ENCODE measurements around the gene GYS2. TPM values are rescaled to one million over a fixed set of nuclear protein-coding genes. Genes with fewer than 3 reads are reported as not detected.
"Not testable (repeated sequence)": the region's sequence is repeated elsewhere in the genome, so short reads cannot be mapped to it uniquely, and the experiment has no call there.

The GYS2 gene
- 0.27 TPM for total RNA-seq

DNA sequence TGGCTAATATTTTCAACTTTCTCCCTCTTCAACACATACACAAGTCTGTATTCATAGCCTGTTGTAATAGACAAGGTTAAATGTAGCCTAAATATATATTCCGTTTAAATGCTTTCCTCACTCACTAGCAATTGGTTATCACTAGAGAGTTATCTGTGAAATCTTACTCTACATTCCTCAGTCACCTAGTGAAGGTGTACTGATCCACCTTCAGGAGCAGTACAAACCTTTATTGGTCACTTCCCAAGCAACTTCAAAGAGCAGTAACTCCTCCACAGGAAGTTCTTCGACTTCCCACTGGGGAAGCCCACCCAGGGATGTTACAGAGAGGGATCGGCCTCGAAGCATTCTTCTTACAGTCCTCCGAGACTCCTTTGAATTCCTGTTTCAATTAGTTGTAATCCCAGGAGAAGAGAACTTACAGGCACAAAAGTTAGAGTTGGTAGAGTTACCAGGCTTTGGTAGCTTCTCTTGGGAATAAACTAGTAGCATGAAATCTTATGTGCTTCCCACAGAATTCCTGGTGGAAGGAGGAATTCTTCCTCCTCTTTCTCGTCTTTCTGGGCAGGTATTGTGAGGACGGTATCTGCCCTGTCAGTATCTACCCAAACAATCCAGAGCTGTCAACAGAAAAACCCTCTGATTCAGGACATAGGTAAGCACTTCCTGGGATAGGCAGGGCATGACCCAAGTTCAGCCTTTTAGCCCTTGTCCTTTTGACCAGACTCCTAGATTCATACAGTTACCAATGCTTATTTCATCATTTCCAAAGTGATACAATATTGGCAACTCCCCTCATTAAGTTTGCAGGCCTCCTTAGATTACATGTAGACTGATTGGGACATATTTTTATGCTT is at the start of gene GYS2:
TSS of gene GYS2 (minus strand) at position 603 of the 857 bp plus-strand sequence. CDS start at position 348, 255 bp downstream.
- DNase-seq (ENCODE audit: low spot score) (no peak), ATAC-seq (no peak)
- intact Hi-C loops (cut with DNase I) = no loop called here

DNA sequence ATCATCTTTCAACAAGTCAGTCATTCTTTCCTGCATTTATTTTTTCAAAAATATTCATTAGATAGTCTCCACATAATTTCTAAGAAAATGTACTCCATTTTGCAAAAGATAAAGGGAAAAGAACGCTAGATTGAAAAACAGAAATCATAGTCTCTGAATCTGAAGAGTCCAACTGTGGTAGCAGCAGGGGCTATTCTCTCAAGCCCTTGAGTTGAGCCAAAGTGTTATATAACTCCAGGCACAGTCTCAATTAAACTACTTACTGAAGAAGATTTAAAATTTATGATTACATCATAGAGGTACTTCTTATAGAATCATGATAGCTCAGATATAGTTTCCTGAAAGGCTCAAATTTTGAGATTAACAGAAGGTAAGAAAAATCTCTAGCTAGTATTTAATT is 47.2 kb upstream of the GYS2 start:
- intact Hi-C loops (cut with DNase I) = no loop called here
- DNase-seq (ENCODE audit: low spot score) = no peak
- no peak for ATAC-seq

DNA sequence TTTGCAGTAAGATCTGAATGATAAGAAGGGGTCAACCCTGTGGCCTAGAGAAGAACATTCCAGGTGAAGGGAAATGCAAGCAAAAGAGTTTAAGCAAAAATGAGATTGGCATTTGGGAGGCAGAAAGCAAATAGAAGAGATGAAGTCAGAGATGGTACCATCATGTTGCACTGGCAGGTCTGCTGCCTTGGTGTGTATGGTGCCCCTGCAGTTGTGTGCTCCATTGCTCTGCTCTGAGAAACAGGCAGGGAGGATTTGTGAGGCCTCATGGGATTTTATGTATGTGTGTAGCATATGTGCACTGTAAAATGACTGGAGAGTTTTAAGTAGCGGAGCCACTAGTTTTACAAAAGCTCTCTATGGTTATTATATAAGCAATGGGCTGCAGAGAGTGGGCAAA is 46.4 kb upstream of the GYS2 start:
- no peak for DNase-seq (ENCODE audit: low spot score)
- no peak for ATAC-seq
- intact Hi-C loops (cut with DNase I) = no loop called here

DNA sequence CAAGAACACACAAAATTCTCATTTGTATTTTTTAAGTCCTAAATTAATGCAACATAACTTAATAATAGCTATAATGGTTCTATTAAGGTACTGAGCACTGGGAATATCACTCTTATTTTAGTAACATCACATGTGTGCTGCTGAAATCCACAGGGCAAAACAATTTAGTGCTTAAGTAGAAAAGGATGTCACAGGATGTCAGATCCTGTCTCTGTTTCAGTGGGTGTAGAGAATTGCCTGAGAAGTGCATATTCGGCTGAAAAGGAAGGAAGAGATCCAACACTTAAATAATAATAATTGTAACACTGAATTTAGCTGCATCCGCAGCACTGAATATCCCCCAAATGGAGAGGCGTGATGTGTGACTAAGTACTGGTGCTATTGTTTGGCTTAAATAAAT is 44.4 kb upstream of the GYS2 start:
- ATAC-seq (no peak), DNase-seq (ENCODE audit: low spot score) (no peak)
- intact Hi-C loops (cut with DNase I) = no loop called here

DNA sequence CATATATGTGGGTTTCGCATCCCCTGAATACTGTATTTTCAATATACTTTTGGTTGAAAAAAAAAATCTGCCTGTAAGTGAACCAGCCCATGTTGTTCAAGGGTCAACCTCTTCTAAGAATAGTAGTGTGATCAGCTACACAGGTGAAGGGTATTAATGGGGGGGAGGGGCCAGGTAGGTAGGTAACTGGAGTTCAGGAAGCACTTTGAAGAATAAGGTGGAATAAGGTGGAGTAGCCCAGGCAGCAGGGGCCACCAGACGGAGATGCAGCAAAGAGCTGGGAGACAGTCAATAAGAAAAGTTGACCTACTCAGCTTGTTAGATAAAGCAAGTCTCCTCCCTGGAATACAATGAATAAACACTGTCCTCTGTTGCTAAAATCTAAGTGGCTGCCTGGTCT is 43.7 kb upstream of the GYS2 start:
- DNase-seq (ENCODE audit: low spot score) = no peak
- ATAC-seq = no peak
- intact Hi-C loops (cut with DNase I) = no loop called here

DNA sequence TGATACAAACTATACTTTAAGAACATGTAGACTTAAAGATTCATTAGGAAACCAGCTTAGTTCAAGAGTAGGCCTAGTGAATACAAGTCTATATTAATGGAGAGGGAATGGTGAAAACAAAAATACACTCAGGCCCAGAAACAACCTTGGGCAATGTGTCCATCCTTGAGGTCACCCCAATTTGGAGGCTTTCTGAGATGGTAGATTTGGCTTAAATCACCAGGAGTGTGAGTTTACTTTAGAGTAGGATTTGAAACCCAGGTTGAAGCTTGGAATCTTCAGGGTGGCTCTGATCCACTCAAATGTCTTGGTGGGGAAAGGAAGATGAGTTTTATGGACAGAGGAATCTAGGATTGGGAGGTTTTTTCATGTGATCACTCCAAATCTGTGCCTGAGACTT is 42.5 kb upstream of the GYS2 start:
- intact Hi-C loops (cut with DNase I) = no loop called here
- no peak for ATAC-seq
- DNase-seq (ENCODE audit: low spot score) = no peak

DNA sequence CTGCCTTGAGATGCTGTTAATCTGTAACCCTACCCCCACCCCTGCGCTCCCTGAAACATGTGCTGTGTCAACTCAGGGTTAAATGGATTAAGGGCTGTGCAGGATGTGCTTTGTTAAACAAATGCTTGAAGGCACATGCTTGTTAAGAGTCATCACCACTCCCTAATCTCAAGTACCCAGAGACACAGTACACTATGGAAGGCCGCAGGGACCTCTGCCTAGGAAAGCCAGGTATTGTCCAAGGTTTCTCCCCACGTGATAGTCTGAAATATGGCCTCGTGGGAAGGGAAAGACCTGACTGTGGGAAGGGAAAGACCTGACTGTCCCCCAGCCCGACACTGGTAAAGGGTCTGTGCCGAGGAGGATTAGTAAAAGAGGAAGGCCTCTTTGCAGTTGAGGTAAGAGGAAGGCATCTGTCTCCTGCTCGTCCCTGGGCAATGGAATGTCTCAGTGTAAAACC is 40.4 kb upstream of the GYS2 start:
- DNase-seq (ENCODE audit: low spot score); intact Hi-C loops (cut with DNase I); ATAC-seq: not testable (repeated sequence)

DNA sequence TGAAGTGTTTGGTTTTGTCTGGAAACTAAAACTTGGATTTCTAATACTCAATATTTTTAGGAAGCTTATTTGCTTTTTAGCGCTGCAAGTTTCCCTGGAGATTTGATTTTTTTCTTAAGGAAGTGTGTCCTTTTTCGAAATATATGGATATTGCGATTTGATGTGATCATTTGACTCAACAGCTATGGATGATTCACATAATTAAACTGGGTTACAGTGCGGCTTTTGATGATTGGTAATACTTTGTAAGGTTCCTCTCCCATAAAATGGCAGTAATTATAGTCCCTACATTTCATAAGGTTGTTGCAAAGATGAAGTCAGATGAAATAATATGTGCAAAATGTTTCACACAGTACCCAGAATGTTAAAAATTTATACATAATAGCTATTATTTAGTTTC is 39.9 kb upstream of the GYS2 start:
- no peak for DNase-seq (ENCODE audit: low spot score)
- intact Hi-C loops (cut with DNase I) = no loop called here
- ATAC-seq = no peak

DNA sequence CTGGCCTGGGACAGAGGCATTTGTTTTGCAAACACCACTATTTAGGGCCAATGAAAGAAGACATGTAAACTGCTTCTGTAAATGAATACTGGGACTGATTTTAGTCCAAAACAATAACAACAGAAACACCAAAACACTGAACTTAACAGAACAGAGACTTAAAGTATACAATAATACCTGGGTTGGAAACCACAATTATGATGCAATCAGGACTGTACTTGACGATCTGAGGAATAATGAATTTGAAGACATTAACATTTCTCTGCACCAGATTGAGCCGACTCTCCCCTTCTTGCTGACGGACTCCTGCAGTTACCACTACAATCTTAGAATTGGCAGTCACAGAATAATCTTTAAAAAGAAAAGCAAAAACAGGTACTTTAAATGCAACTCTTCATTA is 39.1 kb upstream of the GYS2 start:
- no peak for ATAC-seq
- intact Hi-C loops (cut with DNase I) = no loop called here
- no peak for DNase-seq (ENCODE audit: low spot score)

DNA sequence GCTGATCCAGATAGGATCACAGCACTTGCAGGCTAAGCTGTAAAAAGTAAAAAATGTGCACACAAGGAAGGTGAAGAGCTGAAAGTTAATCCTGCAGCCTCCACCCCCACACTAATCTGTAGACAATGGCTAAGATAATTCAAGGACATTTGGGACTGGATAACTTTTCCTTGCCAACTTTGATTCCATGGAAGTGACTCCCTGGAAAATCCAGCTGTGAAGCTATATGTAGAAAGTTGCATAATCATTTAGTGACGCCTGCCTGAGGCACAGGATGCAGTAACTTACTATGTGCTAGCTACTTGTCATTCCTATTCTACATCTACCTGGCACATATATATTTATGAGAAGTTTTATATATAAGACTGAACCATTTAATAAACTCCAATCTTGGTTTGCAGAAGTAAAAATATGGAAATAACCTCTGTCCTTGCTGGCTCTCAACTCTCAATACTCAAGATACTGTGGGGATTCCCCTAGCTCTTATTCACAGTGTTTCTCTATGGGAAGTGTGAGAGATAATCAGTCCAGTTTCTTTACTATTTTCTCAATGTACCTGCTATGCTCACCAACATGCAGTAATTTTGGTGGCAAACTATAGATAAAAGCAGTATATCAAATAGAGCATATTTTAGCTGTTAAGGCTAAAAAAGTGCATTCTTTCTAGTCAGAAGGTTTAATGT is 38.2 kb upstream of the GYS2 start:
- intact Hi-C loops (cut with DNase I) = no loop called here
- ATAC-seq (no peak), DNase-seq (ENCODE audit: low spot score) (no peak)

DNA sequence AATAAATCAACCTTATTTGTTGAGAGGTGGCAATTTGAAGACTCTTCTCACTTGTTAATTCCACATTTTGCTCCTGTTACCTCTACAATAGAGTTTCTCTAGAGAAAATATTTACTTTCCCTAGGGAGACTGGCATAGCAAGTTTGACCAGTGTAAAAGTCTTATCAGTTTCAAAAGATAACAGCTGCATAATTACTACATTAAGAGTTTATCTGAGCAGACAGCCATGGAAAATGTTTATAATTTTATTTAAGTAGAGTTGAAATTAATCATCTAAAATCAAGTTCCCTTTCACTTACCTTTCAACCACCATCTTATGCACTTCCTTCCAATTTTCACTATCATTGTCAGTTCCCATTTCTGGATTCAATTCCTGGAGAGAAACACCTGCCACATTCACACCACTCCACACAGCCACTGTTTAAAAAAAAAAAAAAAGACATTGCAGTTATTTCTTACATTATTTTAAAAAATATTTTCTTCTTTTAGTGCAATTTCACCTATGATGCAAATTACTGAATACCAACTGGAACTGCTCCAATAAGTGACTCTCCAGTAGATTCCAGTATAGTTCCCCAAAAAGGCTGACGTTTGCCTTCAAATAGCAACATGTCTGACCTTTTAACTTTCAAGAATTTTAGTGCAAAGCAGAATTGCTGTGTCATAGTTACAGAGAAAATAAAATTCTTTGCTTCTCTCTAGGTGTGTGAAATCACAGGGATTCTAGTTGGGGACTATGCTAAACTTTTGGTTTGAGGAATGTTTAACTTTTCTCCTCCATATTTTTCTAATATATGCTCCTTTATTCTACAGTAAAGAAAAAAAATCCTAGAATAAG is 33.6 kb upstream of the GYS2 start:
- no peak for ATAC-seq

DNA sequence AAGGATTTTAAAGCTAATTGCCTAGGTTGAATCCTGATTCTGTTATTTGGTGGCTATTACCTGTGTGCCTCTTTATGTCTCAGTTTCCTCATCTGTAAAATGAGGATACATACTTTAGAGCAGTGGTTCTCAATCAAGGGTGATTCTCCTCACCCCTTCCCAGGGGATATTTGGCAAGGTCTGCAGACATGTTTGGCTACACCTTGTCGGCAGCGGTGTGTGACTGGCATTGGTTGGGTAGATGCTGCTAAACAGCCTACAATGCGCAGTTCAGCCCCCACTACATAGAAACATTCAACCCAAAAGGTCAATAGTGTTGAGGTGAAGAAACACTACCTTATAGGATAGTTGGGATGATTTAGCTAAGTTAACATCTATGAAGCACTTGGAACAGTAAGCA is 29.6 kb upstream of the GYS2 start:
- DNase-seq (ENCODE audit: low spot score) = no peak
- intact Hi-C loops (cut with DNase I) = no loop called here
- no peak for ATAC-seq

More for the DNA sequence above, 33.6 kb upstream of the GYS2 start:
- DNase-seq (ENCODE audit: low spot score) = no peak
- intact Hi-C loops (cut with DNase I) = no loop called here

DNA sequence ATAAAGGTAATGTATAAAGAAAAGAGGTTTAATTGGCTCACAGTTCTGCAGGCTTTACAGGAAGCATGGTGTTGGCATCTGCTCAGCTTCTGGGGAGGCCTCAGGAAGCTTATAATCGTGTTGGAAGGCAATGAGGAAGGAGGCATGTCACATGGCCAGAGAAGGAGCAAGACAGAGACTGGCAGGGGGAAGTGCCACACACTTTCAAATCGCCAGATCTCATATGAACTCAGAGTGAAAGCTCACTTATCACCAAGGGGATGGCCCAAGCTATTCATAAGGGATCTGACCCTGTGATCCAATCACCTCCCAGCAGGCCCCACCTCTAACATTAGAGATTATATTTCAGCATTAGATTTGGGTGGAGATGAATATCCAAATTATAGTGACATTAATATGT is 26.7 kb upstream of the GYS2 start:
- no peak for ATAC-seq
- intact Hi-C loops (cut with DNase I) = no loop called here

DNA sequence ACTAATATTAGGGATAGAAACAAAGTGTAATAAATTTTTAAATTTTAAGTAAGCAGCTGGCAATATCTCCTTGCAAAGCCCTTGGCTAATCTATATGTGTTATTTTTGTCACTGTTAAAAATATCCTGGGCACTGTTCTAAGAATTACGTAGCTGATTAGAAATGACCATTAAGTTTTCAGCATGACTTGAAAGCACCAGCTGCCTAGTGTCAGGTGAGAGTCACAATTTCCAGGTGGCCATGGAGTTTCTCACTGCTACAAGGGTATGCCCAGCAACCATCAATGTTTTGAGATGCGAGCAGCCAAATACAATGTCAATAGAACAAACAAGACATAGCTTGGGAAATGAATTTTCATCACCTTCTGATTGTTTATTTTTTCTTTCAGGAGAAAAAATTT is 23.3 kb upstream of the GYS2 start:
- ATAC-seq (no peak), DNase-seq (ENCODE audit: low spot score) (no peak)
- intact Hi-C loops (cut with DNase I) = no loop called here

More for the DNA sequence above, 26.7 kb upstream of the GYS2 start:
- DNase-seq (ENCODE audit: low spot score) = no peak

DNA sequence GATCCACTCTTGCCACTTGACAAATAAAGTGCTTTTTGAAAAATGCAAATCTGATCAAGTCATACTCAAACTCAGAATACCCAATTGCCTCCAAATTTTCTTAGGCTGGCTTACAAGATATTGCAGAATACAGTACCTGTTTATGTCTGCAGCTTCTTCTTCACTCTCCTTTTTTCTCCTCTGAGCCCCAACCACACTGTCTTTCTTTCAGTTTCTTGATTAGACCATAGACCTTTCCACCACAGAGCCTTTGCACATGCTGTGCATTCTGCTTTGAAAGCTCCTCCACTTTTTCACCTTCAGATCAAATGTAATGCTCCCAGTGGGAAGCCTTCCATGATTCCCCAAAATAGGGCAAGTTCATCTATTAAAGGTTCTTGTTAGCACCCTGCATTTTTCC is 13.9 kb upstream of the GYS2 start:
- ATAC-seq = no peak
- intact Hi-C loops (cut with DNase I) = no loop called here
- DNase-seq (ENCODE audit: low spot score) = no peak

DNA sequence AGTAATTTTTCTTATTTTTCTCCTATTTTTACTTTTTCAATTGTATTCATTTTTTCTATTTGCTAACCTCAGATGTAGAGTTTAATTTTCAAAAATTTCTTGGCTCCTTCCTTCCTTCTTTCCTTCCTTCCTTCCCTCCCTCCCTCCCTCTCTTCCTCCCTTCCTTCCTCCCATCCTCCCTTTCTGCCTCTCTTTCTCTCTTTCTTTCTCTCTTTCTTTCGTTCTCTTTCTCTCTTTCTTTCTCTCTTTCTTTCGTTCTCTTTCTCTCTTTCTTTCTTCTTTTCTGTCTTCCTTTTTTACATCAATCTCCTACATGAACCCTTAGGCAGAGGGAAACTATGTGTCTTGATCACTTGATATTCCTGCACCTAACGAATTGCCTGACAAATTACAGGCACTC is 12.4 kb upstream of the GYS2 start:
- ATAC-seq (no peak), DNase-seq (ENCODE audit: low spot score) (no peak)
- intact Hi-C loops (cut with DNase I) = no loop called here

DNA sequence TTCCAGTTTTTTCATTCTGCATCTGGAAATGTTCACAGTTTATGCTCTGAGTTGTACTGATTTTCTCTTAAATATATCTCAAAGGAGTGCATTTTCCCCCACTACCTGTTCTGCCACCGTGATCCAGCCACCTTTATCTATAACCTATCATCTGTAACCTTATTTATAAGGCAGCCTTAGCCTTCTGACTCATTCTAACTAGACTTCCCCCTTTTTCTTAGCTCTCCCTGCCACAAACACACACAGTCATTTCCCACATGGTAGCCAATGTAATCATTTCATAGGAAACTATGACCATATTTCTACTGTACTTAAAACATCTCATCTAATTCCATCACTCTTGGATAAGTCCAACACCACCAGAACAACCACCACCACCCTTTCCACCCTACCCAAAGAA is 10.8 kb upstream of the GYS2 start:
- intact Hi-C loops (cut with DNase I) = no loop called here
- DNase-seq (ENCODE audit: low spot score) (no peak), ATAC-seq (no peak)

DNA sequence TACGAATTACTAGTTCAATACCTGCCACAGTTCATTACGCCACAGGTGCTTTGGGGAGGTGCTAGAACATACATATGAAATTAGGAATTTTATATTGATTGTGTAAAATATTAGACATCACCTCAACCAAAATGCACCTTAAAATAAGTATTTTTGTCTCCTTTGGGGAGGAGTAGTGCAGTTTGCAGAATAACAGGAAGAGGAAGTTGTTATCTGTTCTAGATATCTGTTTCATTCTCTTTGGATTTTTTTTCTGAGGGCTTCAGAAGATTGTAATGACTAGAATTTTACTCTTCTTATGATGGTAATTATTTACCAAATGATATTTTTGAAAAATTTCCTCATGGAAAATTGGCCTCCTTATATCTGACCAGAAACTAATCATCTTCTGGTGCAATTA is 9.9 kb upstream of the GYS2 start:
- DNase-seq (ENCODE audit: low spot score) (no peak), ATAC-seq (no peak)
- intact Hi-C loops (cut with DNase I) = no loop called here

DNA sequence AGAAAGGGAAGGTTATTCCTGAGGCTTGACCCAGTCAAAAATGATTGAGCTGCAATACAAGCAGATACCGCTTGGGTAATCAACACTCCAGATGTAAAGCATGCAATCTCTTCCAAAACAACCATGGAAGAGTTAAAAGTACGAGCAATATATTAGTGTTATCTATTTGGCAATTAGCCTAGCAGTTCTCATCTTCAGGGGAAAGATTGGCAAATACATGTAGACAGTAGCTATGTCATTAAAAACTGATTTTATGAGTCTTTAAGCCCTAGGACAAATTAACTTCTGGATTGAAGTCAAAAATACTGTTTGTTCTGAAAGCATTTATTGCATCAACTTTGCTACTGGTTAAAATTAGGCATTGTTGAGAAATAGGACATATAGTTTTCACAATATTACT is 9.3 kb upstream of the GYS2 start:
- DNase-seq (ENCODE audit: low spot score) = no peak
- intact Hi-C loops (cut with DNase I) = no loop called here
- ATAC-seq = no peak

DNA sequence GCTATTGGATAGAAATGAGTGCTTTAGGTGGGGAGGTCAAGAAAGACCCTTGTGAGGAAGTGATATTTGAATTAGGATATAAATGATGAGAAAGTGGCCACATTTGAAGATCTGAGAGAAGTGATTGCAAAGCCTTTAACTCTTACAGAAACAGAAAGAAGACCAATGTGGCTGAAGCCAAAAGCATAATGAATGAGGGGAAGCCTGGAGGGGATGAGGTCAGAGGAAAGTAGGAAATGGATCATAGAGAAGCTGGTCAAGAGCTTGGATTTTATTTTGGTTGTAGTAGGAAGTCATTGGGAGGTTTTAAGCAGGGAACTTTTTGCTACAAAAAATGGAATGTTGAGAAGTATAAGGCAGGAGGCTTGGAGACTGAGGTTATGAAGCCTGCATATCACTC is 3.5 kb upstream of the GYS2 start:
- no peak for ATAC-seq
- DNase-seq (ENCODE audit: low spot score) = no peak
- intact Hi-C loops (cut with DNase I) = no loop called here

Measured in sciatic nerve (tissue), 2 donors.